ENCODE data around the gene PLSCR2. TPM values are rescaled to one million over a fixed set of nuclear protein-coding genes. Genes with fewer than 3 reads are reported as not detected.

PLSCR2 gene
- total and polyA plus RNA-seq, 9 of the 15 experiments (the other 6 are each of a cell fraction or from before 2014, with no cell fraction given): 0.07 to 0.49 (median 0.25) TPM; not detected in 4

- H3K9me3 ChIP-seq (replicated peaks; ENCODE audit: control insufficient read depth, insufficient read depth, low read depth, low read length): no peaks in the 10 kb centered on the region
- CTCF ChIA-PET (ENCODE audit: low intra/inter-chr PET ratio): no interaction called here
- H3K4me2 ChIP-seq (ENCODE audit: insufficient read depth, low read length): no peak overlapping the region
- no peaks in the 10 kb centered on the region for H3K36me3 ChIP-seq (ENCODE audit: control insufficient read depth, insufficient read depth, low read length)
- no peaks in the 10 kb centered on the region for H4K20me1 ChIP-seq (replicated peaks; ENCODE audit: control insufficient read depth, insufficient read depth, low read length)
- intact Hi-C loops (cut with micrococcal nuclease) (no loop called here), in situ Hi-C loops (cut with MboI) (no loop called here)
- no peak overlapping the region for H3K4me3 ChIP-seq
- H3K27me3 ChIP-seq (ENCODE audit: control insufficient read depth in 2 of 2, insufficient read depth in 2 of 2, low read length in 2 of 2): no peaks in the 10 kb centered on the region
- no peak overlapping the region for H2AFZ ChIP-seq (ENCODE audit: low read depth, low read length)
- ATAC-seq (no peak), FAIRE-seq (no peak), DNase-seq (ENCODE audit: extremely low read depth in 1 of 4, low spot score in 3 of 4) (no peak)
- no peak overlapping the region for H3K27ac ChIP-seq (ENCODE audit: extremely low read depth, low read depth, low read length)
- TF ChIP-seq BACH1 (tag; IDR thresholded peaks at IDR 0.05) (no peak), SMARCE1 (IDR thresholded peaks at IDR 0.05) (no peak), ZNF143 (CRISPR knock-in tag; IDR thresholded peaks at IDR 0.05) (no peak), POLR2H (tag; IDR thresholded peaks at IDR 0.05; ENCODE audit: low read depth) (no peak), CTBP1 (IDR thresholded peaks at IDR 0.05; ENCODE audit: borderline replicate concordance) (no peak), ZC3H11A (IDR thresholded peaks at IDR 0.05; ENCODE audit: low read depth, low read length) (no peak), TRIM24 (IDR thresholded peaks at IDR 0.05) (no peak), GATAD2B (IDR thresholded peaks at IDR 0.05; ENCODE audit: borderline replicate concordance) (no peak), HNRNPUL1 (IDR thresholded peaks at IDR 0.05; ENCODE audit: low read length) (no peak), ZNF140 (CRISPR knock-in tag; IDR thresholded peaks at IDR 0.05) (no peak)
- WGBS (ENCODE audit: insufficient coverage, low coverage, missing lambda C conversion rate): 0% methylated on average over 3 of the region's 3 CpGs
- H3K4me1 ChIP-seq (replicated peaks in 1 of 2; ENCODE audit: control insufficient read depth in 2 of 2, insufficient read depth in 2 of 2, low read length in 2 of 2): no peaks in the 10 kb centered on the region
- H3K9ac ChIP-seq (ENCODE audit: insufficient read depth in 1 of 2, low read depth in 2 of 2, low read length in 2 of 2): no peak overlapping the region
- no TSS peak for BruUV-seq (replicated peaks)
- no peaks in the 10 kb centered on the region for H3K79me2 ChIP-seq (ENCODE audit: control insufficient read depth, insufficient read depth, low read length)
- POLR2A ChIA-PET: no interaction called here
- H3K9me1 ChIP-seq (ENCODE audit: control insufficient read depth, insufficient read depth, low read length): no peaks in the 10 kb centered on the region
Observed at GRCh38 chr3:146403792-146404191, 65.6 kb downstream of the PLSCR2 start.
